Glomerular endothelial cell (primary cell): ENCODE measurements around the gene NRTN. TPM values are rescaled to one million over a fixed set of nuclear protein-coding genes. Genes with fewer than 3 reads are reported as not detected.
"Not testable (repeated sequence)": the region's sequence is repeated elsewhere in the genome, so short reads cannot be mapped to it uniquely, and the experiment has no call there.

Experiments used
- DNase-seq: peaks from one replicate; pipeline ENCODE4 v3.0.0-alpha.2; 2011; ENCODE audit warnings: low read depth, low spot score; ENCODE audit errors: extremely low read depth
- total RNA-seq: library from RNA; depleted of rRNA; stranded (reverse); fragments of >200 nt; gene quantifications from 2 replicates; pipeline ENCODE4 v1.2.3, GENCODE V29; 2015

Gene NRTN
- total RNA-seq, 1 donor from 2014 or later, result not detected

- no peak for DNase-seq
These were observed 60.0 kb downstream of the NRTN start for GRCh38 chr19:5864725-5865486.

GRCh38 chr19:5865772-5866171 is 60.9 kb downstream of the NRTN start:
- DNase-seq, result no peak

- no peak for DNase-seq
These were observed 62.6 kb downstream of the NRTN start for GRCh38 chr19:5867201-5868136.

- no peak for DNase-seq
These were observed 66.1 kb downstream of the NRTN start for GRCh38 chr19:5870986-5871394.

- no peak for DNase-seq
These were observed 68.8 kb downstream of the NRTN start for GRCh38 chr19:5873617-5874199.

- not testable (repeated sequence) for DNase-seq
These were observed 69.6 kb downstream of the NRTN start for GRCh38 chr19:5874496-5874895.

- no peak for DNase-seq
These were observed 72.6 kb downstream of the NRTN start for GRCh38 chr19:5877427-5877826.

GRCh38 chr19:5877882-5878281 is 73.0 kb downstream of the NRTN start:
- DNase-seq, result no peak

Other genes with a start within 250 kb of the NRTN start
- not detected in 2 replicates for gene TINCR, start 237.1 kb upstream of the NRTN start, total RNA-seq
- 25.7 and 30.9 TPM in 2 replicates for gene SAFB2, start 182.3 kb upstream of the NRTN start, total RNA-seq
- gene SAFB, start 182.0 kb upstream of the NRTN start, total RNA-seq, result 33.4 and 77.9 TPM in 2 replicates
- gene MICOS13, start 124.6 kb upstream of the NRTN start, total RNA-seq, result 62.1 and 64.9 TPM in 2 replicates
- gene HSD11B1L, start 124.0 kb upstream of the NRTN start, total RNA-seq, result 20.2 and 28.2 TPM in 2 replicates
- 869 and 1,268 TPM in 2 replicates for gene RPL36, start 114.8 kb upstream of the NRTN start, total RNA-seq
- 75.9 and 123 TPM in 2 replicates for gene LONP1, start 84.9 kb upstream of the NRTN start, total RNA-seq
- not detected in 2 replicates for gene CATSPERD, start 84.4 kb upstream of the NRTN start, total RNA-seq
- gene PRR22, start 20.3 kb upstream of the NRTN start, total RNA-seq, result 0.29 and 0.76 TPM in 2 replicates
- 15.2 and 32.7 TPM in 2 replicates for gene DUS3L, start 13.9 kb upstream of the NRTN start, total RNA-seq
- not detected in 2 replicates for gene FUT6, start 34.6 kb downstream of the NRTN start, total RNA-seq
- gene FUT3, start 46.4 kb downstream of the NRTN start, total RNA-seq, result not detected in 2 replicates
- not detected in 2 replicates for gene FUT5, start 65.5 kb downstream of the NRTN start, total RNA-seq
- 251 and 297 TPM in 2 replicates for gene NDUFA11, start 98.7 kb downstream of the NRTN start, total RNA-seq
- 3.2 and 6.1 TPM in 2 replicates for gene VMAC, start 99.8 kb downstream of the NRTN start, total RNA-seq
- gene CAPS, start 109.2 kb downstream of the NRTN start, total RNA-seq, result 3.7 and 8.4 TPM in 2 replicates
- 49.5 and 76.5 TPM in 2 replicates for gene RANBP3, start 173.1 kb downstream of the NRTN start, total RNA-seq